Sigmoid colon (tissue), 7 donors: ENCODE measurements around the gene GATA5. TPM values are rescaled to one million over a fixed set of nuclear protein-coding genes. Genes with fewer than 3 reads are reported as not detected.

Source experiments
- DNase-seq: peaks from one replicate; pipeline ENCODE4 v3.0.0-alpha.2; 2019
- H3K27ac ChIP-seq, 4 donors: fragments of 200-600 bp; sonication (generic); one replicate each; pipeline ENCODE4 v1.5.1; 2016 to 2019; ENCODE audit warnings: mild to moderate bottlenecking in 1 of 4
- H3K27me3 ChIP-seq, 3 donors: fragments of 200-600 bp; sonication (generic); one replicate each; pipeline ENCODE4 v1.5.1; 2019; ENCODE audit warnings: mild to moderate bottlenecking in 1 of 3
- H3K36me3 ChIP-seq, 4 donors: fragments of 200-600 bp; sonication (generic); one replicate each; pipeline ENCODE4 v1.5.1; 2016 to 2019
- H3K4me1 ChIP-seq, 4 donors: fragments of 200-600 bp; sonication (generic); one replicate each; pipeline ENCODE4 v1.5.1; 2017 to 2019
- H3K4me3 ChIP-seq, 4 donors: fragments of 200-600 bp; sonication (generic); one replicate each; pipeline ENCODE4 v1.5.1; 2017 to 2019; ENCODE audit warnings: mild to moderate bottlenecking in 2 of 4, moderate library complexity in 1 of 4
- H3K9me3 ChIP-seq, 4 donors: fragments of 200-600 bp in 3 of 4; sonication (generic) in 3 of 4; one replicate each; pipeline versions ENCODE4 v1.5.1 to v1.6.1; 2013 to 2019
- CTCF ChIP-seq, 4 experiments: fragments of 450-650 bp in 3 of 4; fragments of 200-600 bp in 1 of 4; IDR thresholded peaks; one replicate each; pipeline ENCODE4 v1.5.1; 2016 to 2019; ENCODE audit warnings: antibody characterized with exemption in 4 of 4, mild to moderate bottlenecking in 3 of 4, moderate library complexity in 2 of 4
- EP300 ChIP-seq, 4 donors: sonication (generic); formaldehyde crosslinking; IDR thresholded peaks; one replicate each; pipeline ENCODE4 v1.6.1; 2017; ENCODE audit warnings: antibody characterized with exemption in 4 of 4
- POLR2A ChIP-seq, 2 donors: fragments of 450-650 bp; IDR thresholded peaks; one replicate each; pipeline ENCODE4 v1.6.1; 2016; ENCODE audit warnings: antibody characterized with exemption in 2 of 2, mild to moderate bottlenecking in 2 of 2, moderate library complexity in 2 of 2
- POLR2AphosphoS5 ChIP-seq, 4 donors: sonication (generic); formaldehyde crosslinking; IDR thresholded peaks; one replicate each; pipeline ENCODE4 v1.6.1; 2017; ENCODE audit warnings: antibody characterized with exemption in 4 of 4
- WGBS, 2 donors: extraction: QIAGEN DNeasy Blood & Tissue Kit; methylation state at CpG; one replicate each; pipeline ENCODE4 v1.1.7; 2013; 5-methylcytosine and 5-hydroxymethylcytosine counted together
- intact Hi-C: fragments of 100-400 bp; cut with DNase I; formaldehyde crosslinking; loops from one replicate; pipeline ENCODE4 v1.15.1; 2023
- polyA plus RNA-seq, 3 donors: library from polyadenylated mRNA; stranded (reverse); fragments of 200-250 nt; gene quantifications; one replicate each; pipeline ENCODE4 v1.2.3, GENCODE V29; 2013
- total RNA-seq, 4 donors: library from RNA; depleted of rRNA; stranded (reverse); fragments of >200 nt; gene quantifications; one replicate each; pipeline ENCODE4 v1.1.0, GENCODE V29; 2016
- donor health status: healthy with polysubstance abuse.
- donor health status: Bipolar disorder and iron deficiency.
- donor health status: healthy.

Gene GATA5
- total and polyA plus RNA-seq, 7 donors = 0.03 to 0.36 TPM; not detected in 5

- H3K27ac ChIP-seq = no peak overlapping the region
- no peak for TF ChIP-seq POLR2A (IDR thresholded peaks at IDR 0.05)
- no peak for TF ChIP-seq CTCF (IDR thresholded peaks at IDR 0.05)
- TF ChIP-seq EP300 (IDR thresholded peaks at IDR 0.05) = no peak
- no peak for TF ChIP-seq POLR2AphosphoS5 (IDR thresholded peaks at IDR 0.05)
- H3K36me3 ChIP-seq = no peaks in the 10 kb centered on the region
- H3K4me3 ChIP-seq = no peak overlapping the region
- WGBS, 2 donors = 92% methylated on average over 24 of the region's 24 CpGs
- no peaks in the 10 kb centered on the region for H3K4me1 ChIP-seq
- H3K9me3 ChIP-seq = no peaks in the 10 kb centered on the region
- peaks cover 0 to 23% (median 7%) of the 10 kb centered on the region in 3 donors for H3K27me3 ChIP-seq
- DNase-seq = no peak
- intact Hi-C loops = no loop called here
Measured at GRCh38 chr20:62420846-62421715, 54.7 kb downstream of the GATA5 start.

GRCh38 chr20:62419759-62420158 lies 56.0 kb downstream of the GATA5 start:
- peaks cover 0 to 22% (median 7%) of the 10 kb centered on the region in 3 donors for H3K27me3 ChIP-seq
- H3K36me3 ChIP-seq = no peaks in the 10 kb centered on the region
- H3K9me3 ChIP-seq = no peaks in the 10 kb centered on the region
- 82 to 85% methylated on average over 9 of the region's 9 CpGs for WGBS, 2 donors
- no peak for TF ChIP-seq POLR2A (IDR thresholded peaks at IDR 0.05)
- TF ChIP-seq CTCF (IDR thresholded peaks at IDR 0.05) = no peak
- TF ChIP-seq EP300 (IDR thresholded peaks at IDR 0.05) = no peak
- no peak for TF ChIP-seq POLR2AphosphoS5 (IDR thresholded peaks at IDR 0.05)
- intact Hi-C loops = no loop called here
- H3K27ac ChIP-seq = no peak overlapping the region
- no peaks in the 10 kb centered on the region for H3K4me1 ChIP-seq
- no peak for DNase-seq
- no peak overlapping the region for H3K4me3 ChIP-seq

GRCh38 chr20:62418709-62419487 lies 56.9 kb downstream of the GATA5 start:
- 80 to 84% methylated on average over 19 of the region's 19 CpGs for WGBS, 2 donors
- DNase-seq = no peak
- Histone ChIP-seq H3K4me3 (no peak overlapping the region), H3K4me1 (no peaks in the 10 kb centered on the region), H3K27ac (no peak overlapping the region), H3K9me3 (no peaks in the 10 kb centered on the region), H3K36me3 (no peaks in the 10 kb centered on the region), H3K27me3 (peaks cover 0 to 14% (median 4%) of the 10 kb centered on the region in 3 donors)
- intact Hi-C loops = no loop called here
- TF ChIP-seq CTCF (IDR thresholded peaks at IDR 0.05) = no peak
- TF ChIP-seq EP300 (IDR thresholded peaks at IDR 0.05) = no peak
- no peak for TF ChIP-seq POLR2A (IDR thresholded peaks at IDR 0.05)
- no peak for TF ChIP-seq POLR2AphosphoS5 (IDR thresholded peaks at IDR 0.05)

GRCh38 chr20:62417981-62418708 lies 57.6 kb downstream of the GATA5 start:
- DNase-seq = no peak
- H3K9me3 ChIP-seq = no peaks in the 10 kb centered on the region
- H3K27me3 ChIP-seq = peaks cover 0 to 8% (median 0%) of the 10 kb centered on the region in 3 donors
- H3K27ac ChIP-seq = no peak overlapping the region
- 83 to 87% methylated on average over 25 of the region's 25 CpGs for WGBS, 2 donors
- TF ChIP-seq POLR2AphosphoS5 (IDR thresholded peaks at IDR 0.05) (no peak), EP300 (IDR thresholded peaks at IDR 0.05) (no peak), CTCF (IDR thresholded peaks at IDR 0.05) (no peak), POLR2A (IDR thresholded peaks at IDR 0.05) (no peak)
- H3K4me3 ChIP-seq = no peak overlapping the region
- H3K4me1 ChIP-seq = no peaks in the 10 kb centered on the region
- H3K36me3 ChIP-seq = no peaks in the 10 kb centered on the region
- intact Hi-C loops = no loop called here
